Liver (tissue), 3 donors: ENCODE results near the gene DDHD1.

Experiments
- CTCF ChIP-seq: fragments of 150-350 bp; IDR thresholded peaks from 2 replicates; pipeline ENCODE4 v1.5.1; 2017; ENCODE audit warnings: improper control_type of control experiment, low read depth, low read length; ENCODE audit not compliant: missing input control
- MAX ChIP-seq: IDR thresholded peaks from 2 replicates; pipeline ENCODE4 v1.6.1; 2016; ENCODE audit warnings: antibody characterized with exemption
- RAD21 ChIP-seq, 2 donors: IDR thresholded peaks; 2 replicates each; pipeline ENCODE4 v1.6.1; 2016; ENCODE audit warnings: antibody characterized with exemption in 2 of 2, mild to moderate bottlenecking in 2 of 2
- REST ChIP-seq: IDR thresholded peaks from 2 replicates; pipeline ENCODE4 v1.6.1; 2016; ENCODE audit warnings: antibody characterized with exemption, mild to moderate bottlenecking
- donor health status: healthy.
- donor health status: healthy.

GRCh38 chr14:53027562-53027961, 125.6 kb downstream of the DDHD1 start:
- TF ChIP-seq CTCF = no peak
- no peak for TF ChIP-seq MAX
- no peak for TF ChIP-seq RAD21 (IDR thresholded peaks at IDR 0.05)
- TF ChIP-seq REST = no peak
